NT2/D1 (cell line): ENCODE measurements around the gene AHNAK.

Experiments used
- SUZ12 ChIP-seq: IDR thresholded peaks from 2 replicates; pipeline ENCODE4 v1.6.1; 2011; ENCODE audit not compliant: insufficient read length, insufficient read depth; ENCODE audit errors: extremely low read depth
- YY1 ChIP-seq: IDR thresholded peaks from 2 replicates; pipeline ENCODE4 v1.6.1; 2011; ENCODE audit not compliant: insufficient read length, insufficient read depth
- ZNF274 ChIP-seq: IDR thresholded peaks from 2 replicates; pipeline ENCODE4 v1.6.1; 2011; ENCODE audit warnings: mild to moderate bottlenecking, low read depth, low read length

- TF ChIP-seq SUZ12 (no peak), ZNF274 (no peak), YY1 (no peak)
Observed at GRCh38 chr11:62498031-62498430, 48.6 kb downstream of the AHNAK start.
